DND-41 (cell line): ENCODE measurements around the gene AHSG.

ENCODE experiments used
- EZH2 ChIP-seq: IDR thresholded peaks from 3 replicates; pipeline ENCODE4 v1.6.1; 2012; ENCODE audit warnings: borderline replicate concordance, low read depth, mild to moderate bottlenecking, moderate library complexity, low read length, inconsistent platforms; ENCODE audit not compliant: severe bottlenecking
- TF ChIP-seq, protein P1 (sequence below): IDR thresholded peaks from 2 replicates; pipeline ENCODE4 v1.5.1; 2012; ENCODE audit warnings: borderline replicate concordance, low read length, moderate library complexity, mild to moderate bottlenecking; ENCODE audit not compliant: poor library complexity, severe bottlenecking; ENCODE audit errors: extremely low read depth

- TF ChIP-seq, protein P1, sequence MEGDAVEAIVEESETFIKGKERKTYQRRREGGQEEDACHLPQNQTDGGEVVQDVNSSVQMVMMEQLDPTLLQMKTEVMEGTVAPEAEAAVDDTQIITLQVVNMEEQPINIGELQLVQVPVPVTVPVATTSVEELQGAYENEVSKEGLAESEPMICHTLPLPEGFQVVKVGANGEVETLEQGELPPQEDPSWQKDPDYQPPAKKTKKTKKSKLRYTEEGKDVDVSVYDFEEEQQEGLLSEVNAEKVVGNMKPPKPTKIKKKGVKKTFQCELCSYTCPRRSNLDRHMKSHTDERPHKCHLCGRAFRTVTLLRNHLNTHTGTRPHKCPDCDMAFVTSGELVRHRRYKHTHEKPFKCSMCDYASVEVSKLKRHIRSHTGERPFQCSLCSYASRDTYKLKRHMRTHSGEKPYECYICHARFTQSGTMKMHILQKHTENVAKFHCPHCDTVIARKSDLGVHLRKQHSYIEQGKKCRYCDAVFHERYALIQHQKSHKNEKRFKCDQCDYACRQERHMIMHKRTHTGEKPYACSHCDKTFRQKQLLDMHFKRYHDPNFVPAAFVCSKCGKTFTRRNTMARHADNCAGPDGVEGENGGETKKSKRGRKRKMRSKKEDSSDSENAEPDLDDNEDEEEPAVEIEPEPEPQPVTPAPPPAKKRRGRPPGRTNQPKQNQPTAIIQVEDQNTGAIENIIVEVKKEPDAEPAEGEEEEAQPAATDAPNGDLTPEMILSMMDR, result no peak
- no peak for TF ChIP-seq EZH2
Observed at GRCh38 chr3:186663361-186664118, 50.7 kb downstream of the AHSG start.
